Panc1 (cell line): ENCODE data around the gene OTOF. TPM values are rescaled to one million over a fixed set of nuclear protein-coding genes. Genes with fewer than 3 reads are reported as not detected.

Experiments
- ATAC-seq: fragments of 200-7000 bp; cut with Tn5 transposase; 2 replicates; pipeline ENCODE4 v1.9.1; 2020; ENCODE audit warnings: mild to moderate bottlenecking, moderate library complexity
- BruUV-seq: library from RNA; stranded (reverse); fragments of 400-500 nt; replicated peaks from 2 replicates; lab custom pipeline; 2021; lab: Mats Ljungman, UMichigan
- CTCF ChIA-PET: fragments of 300-600 bp; sonication (Branson Sonifier 250); formaldehyde crosslinking; loops from one replicate; lab custom pipeline; 2022; ENCODE audit warnings: antibody characterized with exemption; lab: Charles Lee
- POLR2A ChIA-PET: fragments of 300-600 bp; sonication (Branson Sonifier 250); formaldehyde crosslinking; loops from one replicate; lab custom pipeline; 2022; ENCODE audit warnings: antibody characterized with exemption; lab: Charles Lee
- DNase-seq: peaks from one replicate; pipeline ENCODE4 v3.0.0-alpha.2; 2010; ENCODE audit warnings: low read depth, low spot score
- H3K27ac ChIP-seq: 2 replicates; pipeline ENCODE4 v1.5.1; 2011; ENCODE audit warnings: mild to moderate bottlenecking, low read length, inconsistent platforms
- H3K27me3 ChIP-seq: fragments of 200-500 bp; sonication (Bioruptor generic); 2 replicates; pipeline ENCODE4 v1.6.0; 2014; ENCODE audit warnings: low read length, inconsistent platforms; ENCODE audit not compliant: control insufficient read depth, insufficient read depth
- H3K36me3 ChIP-seq: fragments of 200-500 bp; sonication (Bioruptor generic); 2 replicates; pipeline ENCODE4 v1.5.1; 2014; ENCODE audit warnings: inconsistent platforms, mild to moderate bottlenecking, low read length, moderate library complexity; ENCODE audit not compliant: control insufficient read depth, insufficient read depth
- H3K4me1 ChIP-seq: 2 replicates; pipeline ENCODE4 v1.5.1; 2011; ENCODE audit warnings: inconsistent platforms, mild to moderate bottlenecking, low read length, moderate library complexity; ENCODE audit not compliant: control insufficient read depth, insufficient read depth
- H3K4me3 ChIP-seq, 2 experiments: 2 replicates each; pipeline ENCODE4 v1.5.1; 2011 to 2012; ENCODE audit warnings: low read depth in 2 of 2, low read length in 2 of 2, mild to moderate bottlenecking in 2 of 2, inconsistent platforms in 1 of 2, moderate library complexity in 1 of 2
- H3K9me3 ChIP-seq: fragments of 200-500 bp; sonication (Bioruptor generic); 2 replicates; pipeline ENCODE4 v1.5.1; 2014; ENCODE audit warnings: low read depth, mild to moderate bottlenecking, inconsistent platforms, low read length, moderate library complexity; ENCODE audit not compliant: control insufficient read depth, insufficient read depth
- POLR2AphosphoS5 ChIP-seq: IDR thresholded peaks from 2 replicates; pipeline ENCODE4 v1.6.1; 2012; ENCODE audit warnings: mild to moderate bottlenecking, low read depth, low read length, moderate library complexity
- SIN3A ChIP-seq: IDR thresholded peaks from 2 replicates; pipeline ENCODE4 v1.6.1; 2012; ENCODE audit warnings: low read depth, mild to moderate bottlenecking, low read length, moderate library complexity, borderline replicate concordance; ENCODE audit not compliant: insufficient read depth
- TCF7L2 ChIP-seq: IDR thresholded peaks from 2 replicates; pipeline ENCODE4 v1.6.1; 2011; ENCODE audit warnings: mild to moderate bottlenecking, low read depth, low read length, inconsistent platforms
- in situ Hi-C: cut with HindIII; loops from 2 replicates; pipeline ENCODE4 v1.10.0; 2016; ENCODE audit warnings: low sequenced_read_pairs, low pct_unique_long_range_greater_than_20kb
- intact Hi-C: fragments of 100-400 bp; cut with micrococcal nuclease; formaldehyde crosslinking; loops from one replicate; pipeline ENCODE4 v1.10.0; 2022; ENCODE audit not compliant: unreplicated experiment
- total RNA-seq: library from RNA; stranded (reverse); gene quantifications from one replicate; pipeline ENCODE4 v1.2.1, GENCODE V29; 2021; ENCODE audit not compliant: unreplicated experiment
- TF ChIP-seq, protein P1 (sequence below): fragments of 450-650 bp; IDR thresholded peaks from 2 replicates; pipeline ENCODE4 v1.5.1; 2017; ENCODE audit warnings: mild to moderate bottlenecking
- TF ChIP-seq, protein P2 (sequence below), 2 experiments: IDR thresholded peaks; 2 replicates each; pipeline ENCODE4 v1.6.1; 2011 to 2012; ENCODE audit warnings: low read depth in 2 of 2, control low read depth in 1 of 2, low read length in 1 of 2, mild to moderate bottlenecking in 1 of 2, moderate library complexity in 1 of 2; ENCODE audit not compliant: insufficient read depth in 1 of 2

The OTOF gene
- total RNA-seq, 1 experiment from 2014 or later: 0.41 TPM

DNA sequence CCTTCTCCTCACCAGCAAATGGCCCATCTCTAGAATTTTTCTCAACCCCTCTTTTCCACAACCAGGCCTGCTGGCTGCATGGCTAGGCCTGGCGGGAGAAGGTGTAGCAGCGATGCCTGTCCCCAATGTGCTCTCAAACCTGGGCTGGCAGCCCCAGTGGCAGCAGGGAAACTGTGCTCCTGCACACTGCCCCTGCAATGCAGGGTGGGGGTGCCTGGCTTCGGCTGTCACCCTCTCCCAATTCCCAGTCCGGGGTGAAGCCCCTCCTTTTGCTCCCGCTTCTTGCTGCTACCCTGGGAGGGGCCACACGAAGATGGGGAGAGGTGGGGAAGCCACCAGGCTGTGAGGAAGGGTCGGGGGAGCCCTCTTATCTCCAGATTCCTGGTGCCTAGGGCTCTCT lies 36.1 kb upstream of the OTOF start:
- Histone ChIP-seq H3K4me3 (no peak overlapping the region), H3K36me3 (no peaks in the 10 kb centered on the region), H3K27ac (no peak overlapping the region), H3K9me3 (no peaks in the 10 kb centered on the region), H3K4me1 (no peaks in the 10 kb centered on the region), H3K27me3 (peaks cover 1% of the 10 kb centered on the region; the same call in 1 of the 2 replicates)
- POLR2A ChIA-PET: interaction anchor here (0.6 kb wide), 1 partner anchor 716 kb away, joined by 7 read pairs; no protein-coding TSS in a partner anchor
- BruUV-seq: no TSS peak
- CTCF ChIA-PET: no interaction called here
- TF ChIP-seq, protein P1, sequence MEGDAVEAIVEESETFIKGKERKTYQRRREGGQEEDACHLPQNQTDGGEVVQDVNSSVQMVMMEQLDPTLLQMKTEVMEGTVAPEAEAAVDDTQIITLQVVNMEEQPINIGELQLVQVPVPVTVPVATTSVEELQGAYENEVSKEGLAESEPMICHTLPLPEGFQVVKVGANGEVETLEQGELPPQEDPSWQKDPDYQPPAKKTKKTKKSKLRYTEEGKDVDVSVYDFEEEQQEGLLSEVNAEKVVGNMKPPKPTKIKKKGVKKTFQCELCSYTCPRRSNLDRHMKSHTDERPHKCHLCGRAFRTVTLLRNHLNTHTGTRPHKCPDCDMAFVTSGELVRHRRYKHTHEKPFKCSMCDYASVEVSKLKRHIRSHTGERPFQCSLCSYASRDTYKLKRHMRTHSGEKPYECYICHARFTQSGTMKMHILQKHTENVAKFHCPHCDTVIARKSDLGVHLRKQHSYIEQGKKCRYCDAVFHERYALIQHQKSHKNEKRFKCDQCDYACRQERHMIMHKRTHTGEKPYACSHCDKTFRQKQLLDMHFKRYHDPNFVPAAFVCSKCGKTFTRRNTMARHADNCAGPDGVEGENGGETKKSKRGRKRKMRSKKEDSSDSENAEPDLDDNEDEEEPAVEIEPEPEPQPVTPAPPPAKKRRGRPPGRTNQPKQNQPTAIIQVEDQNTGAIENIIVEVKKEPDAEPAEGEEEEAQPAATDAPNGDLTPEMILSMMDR: no peak
- TF ChIP-seq POLR2AphosphoS5: no peak
- no peak for TF ChIP-seq TCF7L2
- TF ChIP-seq, protein P2, sequence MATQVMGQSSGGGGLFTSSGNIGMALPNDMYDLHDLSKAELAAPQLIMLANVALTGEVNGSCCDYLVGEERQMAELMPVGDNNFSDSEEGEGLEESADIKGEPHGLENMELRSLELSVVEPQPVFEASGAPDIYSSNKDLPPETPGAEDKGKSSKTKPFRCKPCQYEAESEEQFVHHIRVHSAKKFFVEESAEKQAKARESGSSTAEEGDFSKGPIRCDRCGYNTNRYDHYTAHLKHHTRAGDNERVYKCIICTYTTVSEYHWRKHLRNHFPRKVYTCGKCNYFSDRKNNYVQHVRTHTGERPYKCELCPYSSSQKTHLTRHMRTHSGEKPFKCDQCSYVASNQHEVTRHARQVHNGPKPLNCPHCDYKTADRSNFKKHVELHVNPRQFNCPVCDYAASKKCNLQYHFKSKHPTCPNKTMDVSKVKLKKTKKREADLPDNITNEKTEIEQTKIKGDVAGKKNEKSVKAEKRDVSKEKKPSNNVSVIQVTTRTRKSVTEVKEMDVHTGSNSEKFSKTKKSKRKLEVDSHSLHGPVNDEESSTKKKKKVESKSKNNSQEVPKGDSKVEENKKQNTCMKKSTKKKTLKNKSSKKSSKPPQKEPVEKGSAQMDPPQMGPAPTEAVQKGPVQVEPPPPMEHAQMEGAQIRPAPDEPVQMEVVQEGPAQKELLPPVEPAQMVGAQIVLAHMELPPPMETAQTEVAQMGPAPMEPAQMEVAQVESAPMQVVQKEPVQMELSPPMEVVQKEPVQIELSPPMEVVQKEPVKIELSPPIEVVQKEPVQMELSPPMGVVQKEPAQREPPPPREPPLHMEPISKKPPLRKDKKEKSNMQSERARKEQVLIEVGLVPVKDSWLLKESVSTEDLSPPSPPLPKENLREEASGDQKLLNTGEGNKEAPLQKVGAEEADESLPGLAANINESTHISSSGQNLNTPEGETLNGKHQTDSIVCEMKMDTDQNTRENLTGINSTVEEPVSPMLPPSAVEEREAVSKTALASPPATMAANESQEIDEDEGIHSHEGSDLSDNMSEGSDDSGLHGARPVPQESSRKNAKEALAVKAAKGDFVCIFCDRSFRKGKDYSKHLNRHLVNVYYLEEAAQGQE (IDR thresholded peaks at IDR 0.05; ENCODE audit: insufficient read depth in 1 of 2, low read depth in 2 of 2, low read length in 1 of 2): no peak
- no peak for TF ChIP-seq SIN3A
- intact Hi-C loops (no loop called here), in situ Hi-C loops (no loop called here)
- ATAC-seq (no peak), DNase-seq (no peak)

DNA sequence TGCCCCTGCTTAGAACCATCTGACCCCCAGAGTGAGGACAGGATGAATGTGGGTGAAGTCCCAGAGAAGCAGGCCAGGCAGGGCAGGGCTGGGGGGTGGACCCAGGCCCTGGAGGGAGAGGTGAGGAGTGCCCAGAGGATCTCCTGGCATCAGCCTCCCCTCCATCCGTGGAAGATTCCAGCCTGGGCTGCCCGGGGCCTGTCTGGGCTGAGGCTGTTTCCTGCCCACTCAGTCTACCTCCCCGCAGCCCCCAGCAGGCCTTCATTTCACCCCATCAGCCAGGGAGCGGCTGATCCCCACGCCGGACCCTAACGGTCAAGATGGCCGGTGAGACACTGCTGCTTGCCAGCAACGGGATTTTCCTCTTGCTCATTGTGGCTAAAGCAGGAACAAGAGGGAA lies 35.3 kb upstream of the OTOF start:
- peaks cover 3% of the 10 kb centered on the region; the same call in 1 of the 2 replicates for H3K27me3 ChIP-seq

More for the DNA sequence above, 35.3 kb upstream of the OTOF start:
- intact Hi-C loops: no loop called here
- TF ChIP-seq POLR2AphosphoS5 (no peak), SIN3A (no peak), TCF7L2 (no peak)
- TF ChIP-seq, protein P2 (IDR thresholded peaks at IDR 0.05; ENCODE audit: insufficient read depth in 1 of 2, low read depth in 2 of 2, low read length in 1 of 2): no peak
- TF ChIP-seq, protein P1: no peak
- ChIA-PET CTCF (no interaction called here), POLR2A (no interaction called here)
- Histone ChIP-seq H3K4me1 (no peaks in the 10 kb centered on the region), H3K9me3 (no peaks in the 10 kb centered on the region), H3K4me3 (no peak overlapping the region), H3K36me3 (no peaks in the 10 kb centered on the region), H3K27ac (no peak overlapping the region)
- no peak for ATAC-seq
- BruUV-seq: no TSS peak
- in situ Hi-C loops: no loop called here
- DNase-seq: no peak
